Activated T-helper 17 cell treated with anti-CD3 and anti-CD28 coated beads, Interleukin-2, amount 50 U/mL, for 72 hours (primary cell): Measurements from ENCODE around the gene HEYL. TPM values are rescaled to one million over a fixed set of nuclear protein-coding genes. Genes with fewer than 3 reads are reported as not detected.

Experiments
- ATAC-seq: fragments of 150-1000 bp; cut with Tn5 transposase; replicated peaks from 2 replicates; pipeline ENCODE4 v1.10.0; 2021; ENCODE audit warnings: mild to moderate bottlenecking, moderate library complexity
- H3K27ac Mint-ChIP-seq: one replicate; pipeline ENCODE4 v1.8.0; 2022; ENCODE audit warnings: mixed read lengths
- H3K27me3 Mint-ChIP-seq: one replicate; pipeline ENCODE4 v1.8.0; 2022; ENCODE audit warnings: mixed read lengths
- H3K36me3 Mint-ChIP-seq: one replicate; pipeline ENCODE4 v1.8.0; 2022; ENCODE audit warnings: low read depth, mild to moderate bottlenecking, mixed read lengths
- H3K4me1 Mint-ChIP-seq: one replicate; pipeline ENCODE4 v1.8.0; 2022; ENCODE audit warnings: mixed read lengths
- H3K4me3 Mint-ChIP-seq: one replicate; pipeline ENCODE4 v1.8.0; 2022; ENCODE audit warnings: mild to moderate bottlenecking, mixed read lengths
- H3K9me3 Mint-ChIP-seq: one replicate; pipeline ENCODE4 v1.8.0; 2022; ENCODE audit warnings: mixed read lengths
- total RNA-seq, 2 donors: library from RNA; stranded (reverse); gene quantifications; one replicate each; pipeline ENCODE4 v1.2.3, GENCODE V29; 2022

The HEYL gene
- total RNA-seq = under 1 TPM in 1 of 2 donors, not detected in 1; 0.40 TPM

DNA sequence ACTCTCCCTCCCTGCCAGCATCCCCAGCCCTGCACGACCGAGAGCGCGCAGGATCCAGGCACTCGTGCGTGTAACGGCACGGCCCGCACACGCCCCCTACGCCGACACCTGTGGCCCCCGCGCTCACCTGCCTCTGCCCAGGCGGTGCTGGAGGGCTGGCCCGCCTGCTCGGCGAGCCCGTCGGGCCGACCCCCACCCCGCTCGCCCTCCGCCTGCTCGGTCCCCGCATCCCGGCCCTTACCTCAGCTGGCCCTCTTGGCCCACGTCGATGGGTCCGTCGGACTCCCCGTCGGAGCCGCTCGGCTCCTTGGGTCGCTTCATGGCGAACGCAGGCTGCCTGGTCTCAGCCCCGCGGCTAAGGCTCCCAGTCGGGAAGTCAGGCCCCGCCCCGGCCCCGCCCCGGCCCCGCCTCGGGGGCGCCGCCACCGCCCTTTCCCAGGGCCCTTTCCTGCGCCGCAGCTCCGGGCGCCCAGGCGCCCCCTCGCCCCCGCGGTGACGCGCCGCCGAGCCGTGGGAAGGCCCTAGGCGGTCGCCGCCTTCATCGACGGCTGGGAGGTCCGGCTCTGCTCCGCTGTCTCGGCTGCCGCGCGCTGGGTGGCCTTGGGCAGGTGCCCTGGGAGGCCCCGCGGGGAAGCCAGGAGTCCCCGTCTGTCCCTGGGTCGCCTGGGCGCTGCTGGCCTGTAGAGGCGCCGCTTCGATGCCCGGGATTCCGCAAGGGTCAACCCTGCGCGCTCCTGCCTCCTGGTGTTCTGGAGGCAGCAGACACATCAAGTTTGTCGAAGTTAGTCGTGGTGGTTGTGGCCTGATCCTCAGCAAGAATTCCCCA is at the start of gene HEYL:
Gene HEYL, minus strand, starts transcription at position 339 of the 826 bp plus-strand sequence. Its CDS starts 18 bp downstream, at position 321.
- H3K4me3 Mint-ChIP-seq = peak within 1 kb of the TSS; percentile 45
- peaks cover 13% of the 10 kb centered on the region for H3K27me3 Mint-ChIP-seq
- no peaks in the 10 kb centered on the region for H3K9me3 Mint-ChIP-seq
- peak; percentile 97 for ATAC-seq
- H3K4me1 Mint-ChIP-seq = no peaks in the 10 kb centered on the region
- H3K27ac Mint-ChIP-seq = no peak within 1 kb of the TSS
- H3K36me3 Mint-ChIP-seq = no peaks in the 10 kb centered on the region

DNA sequence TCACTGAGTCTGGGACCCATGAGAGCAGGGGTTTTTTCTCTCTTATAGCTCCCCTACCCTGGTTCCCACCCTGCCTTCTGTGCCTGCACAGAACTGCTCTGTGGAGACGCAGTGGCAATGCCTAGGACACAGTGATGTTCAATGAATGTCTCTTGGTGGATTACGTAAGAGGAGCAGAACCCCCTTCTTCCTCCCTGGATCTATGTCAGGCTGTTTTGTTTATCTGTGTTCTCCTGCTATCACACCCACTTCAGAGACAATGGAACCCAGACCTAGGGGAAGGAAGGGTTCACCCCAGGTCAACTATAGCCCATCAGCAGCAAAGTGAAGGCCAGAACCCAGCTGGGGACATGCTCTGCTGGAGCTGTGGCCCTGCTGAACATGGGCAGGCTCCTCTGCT is 49.8 kb upstream of the HEYL start:
- H3K27ac Mint-ChIP-seq = no peak overlapping the region

DNA sequence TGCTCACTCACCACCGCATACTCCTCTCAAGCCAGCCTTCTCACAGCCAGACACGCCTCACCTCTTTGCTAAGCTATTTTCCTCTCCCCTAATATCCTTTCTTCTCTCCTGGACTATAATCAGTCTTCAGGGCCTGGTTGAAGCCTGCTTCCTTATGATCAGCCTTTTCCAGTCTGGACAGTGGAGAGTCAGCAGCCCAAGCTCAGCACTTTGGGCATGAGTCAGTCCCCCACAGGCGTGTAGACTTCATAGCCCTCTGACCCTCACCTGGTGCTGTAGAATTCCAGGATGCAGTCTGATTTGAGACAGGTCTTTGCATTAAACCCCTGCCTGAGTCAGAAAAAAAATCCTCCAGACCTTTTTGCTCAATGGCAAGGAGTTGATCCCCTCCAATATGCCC is 49.3 kb upstream of the HEYL start:
- H3K36me3 Mint-ChIP-seq = no peaks in the 10 kb centered on the region
- H3K27me3 Mint-ChIP-seq = peaks cover 3% of the 10 kb centered on the region
- peaks cover 18% of the 10 kb centered on the region for H3K4me1 Mint-ChIP-seq
- no peak for ATAC-seq
- H3K27ac Mint-ChIP-seq = no peak overlapping the region
- no peaks in the 10 kb centered on the region for H3K9me3 Mint-ChIP-seq
- no peak overlapping the region for H3K4me3 Mint-ChIP-seq

More for the DNA sequence above, 49.8 kb upstream of the HEYL start:
- ATAC-seq = no peak
- Mint-ChIP-seq H3K4me3 (no peak overlapping the region), H3K9me3 (no peaks in the 10 kb centered on the region), H3K36me3 (no peaks in the 10 kb centered on the region), H3K27me3 (peaks cover 3% of the 10 kb centered on the region), H3K4me1 (peaks cover 22% of the 10 kb centered on the region)

DNA sequence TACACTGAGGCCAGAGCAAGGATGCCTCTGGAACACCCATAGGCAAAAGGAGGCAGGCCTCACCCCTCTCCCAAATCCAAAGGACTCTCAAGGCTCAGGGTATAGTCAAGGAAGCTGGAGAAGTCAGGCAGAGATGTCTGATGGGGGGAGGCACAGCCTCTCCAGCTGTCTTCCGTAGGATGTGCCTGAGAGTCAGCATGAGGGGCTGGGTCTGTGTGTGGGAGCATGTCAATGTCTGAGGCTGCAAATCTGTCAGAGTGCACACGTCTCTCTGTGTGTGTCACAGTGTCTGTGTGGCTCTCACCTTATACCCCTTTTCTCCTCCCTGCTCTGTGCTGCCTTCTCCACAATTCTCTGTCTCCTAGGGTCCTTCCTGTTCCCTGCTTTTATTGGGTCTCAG is 47.8 kb upstream of the HEYL start:
- Mint-ChIP-seq H3K4me3 (no peak overlapping the region), H3K27me3 (peaks cover 3% of the 10 kb centered on the region), H3K27ac (no peak overlapping the region), H3K9me3 (no peaks in the 10 kb centered on the region), H3K36me3 (no peaks in the 10 kb centered on the region), H3K4me1 (peaks cover 18% of the 10 kb centered on the region)
- no peak for ATAC-seq

DNA sequence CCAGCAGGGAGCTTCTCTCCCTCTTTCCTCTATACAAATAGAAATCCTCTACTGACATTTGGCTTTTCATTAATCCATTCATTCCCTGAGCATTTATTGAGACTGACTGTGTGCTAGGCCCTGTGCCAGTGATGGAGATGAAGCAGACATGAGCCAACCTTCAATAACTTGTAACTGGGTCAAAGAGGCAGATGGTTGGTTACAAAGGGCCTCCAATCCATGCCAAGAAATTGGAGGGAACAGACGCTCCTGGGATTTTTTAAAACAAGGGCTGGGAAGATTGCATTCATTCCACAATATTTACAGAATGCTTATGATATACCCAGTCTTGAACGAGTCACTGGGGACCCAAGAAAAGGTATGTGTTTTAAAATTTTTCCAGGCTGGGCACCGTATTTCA is 45.6 kb upstream of the HEYL start:
- Mint-ChIP-seq H3K4me1 (peaks cover 22% of the 10 kb centered on the region), H3K27ac (peak overlapping the region; percentile 44), H3K27me3 (peaks cover 3% of the 10 kb centered on the region), H3K4me3 (peak overlapping the region; percentile 68), H3K36me3 (no peaks in the 10 kb centered on the region), H3K9me3 (no peaks in the 10 kb centered on the region)
- no peak for ATAC-seq

DNA sequence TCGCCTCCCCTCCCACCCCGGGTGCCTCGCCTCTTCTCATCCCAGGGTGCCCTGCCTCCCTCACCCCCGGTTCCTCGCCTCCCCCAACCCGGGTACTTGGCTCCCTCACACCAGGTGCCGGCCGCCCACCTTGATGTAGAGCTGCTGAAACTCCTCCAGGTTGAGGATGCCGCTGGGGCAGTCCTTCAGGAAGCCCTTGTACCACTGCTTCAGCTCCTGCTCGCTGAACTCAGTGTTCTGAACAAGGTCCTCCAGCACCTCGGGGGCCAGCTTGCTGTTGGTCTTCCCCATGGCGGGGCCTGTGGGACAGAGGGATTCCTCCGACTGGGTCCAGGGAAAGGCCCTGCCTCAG is 44.8 kb upstream of the HEYL start:
- Mint-ChIP-seq H3K9me3 (no peaks in the 10 kb centered on the region), H3K4me1 (peaks cover 21% of the 10 kb centered on the region), H3K27me3 (peaks cover 3% of the 10 kb centered on the region), H3K36me3 (no peaks in the 10 kb centered on the region), H3K27ac (peak overlapping the region; percentile 44), H3K4me3 (peak overlapping the region; percentile 68)
- no peak for ATAC-seq

DNA sequence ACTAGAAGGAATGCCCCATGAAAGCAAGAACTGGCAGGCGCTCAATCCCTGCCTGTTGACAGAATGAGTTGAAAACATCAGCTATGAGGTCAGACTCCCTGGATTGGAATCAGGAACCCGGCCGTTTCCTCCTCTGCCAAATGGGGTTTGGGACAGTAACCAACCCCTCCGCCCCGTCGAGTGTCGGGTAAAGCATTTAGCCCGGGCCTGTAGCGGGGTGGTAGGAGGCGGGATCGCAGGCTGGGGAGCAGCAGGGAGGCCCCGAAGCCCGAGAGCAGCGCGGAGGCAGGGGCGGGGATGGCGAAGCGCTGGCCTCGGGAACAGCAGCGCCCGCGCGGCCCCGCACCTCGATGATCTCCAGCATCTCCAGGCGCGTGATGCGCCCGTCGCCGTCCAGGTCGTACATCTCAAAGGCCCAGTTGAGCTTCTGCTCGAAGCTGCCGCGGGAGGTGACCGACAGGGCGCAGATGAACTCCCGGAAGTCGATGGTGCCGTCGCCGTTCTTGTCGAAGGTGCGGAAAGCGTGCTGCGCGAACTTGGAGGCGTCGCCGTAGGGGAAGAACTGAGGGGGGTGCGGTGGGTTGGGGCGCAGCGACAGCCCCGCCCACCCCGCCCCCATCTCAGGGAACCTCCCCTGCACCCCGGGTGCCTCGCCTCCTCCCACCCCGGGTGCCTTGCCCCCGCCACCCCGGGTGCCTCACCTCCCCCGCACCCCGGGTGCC is 44.3 kb upstream of the HEYL start:
- Mint-ChIP-seq H3K27ac (no peak overlapping the region), H3K4me1 (peaks cover 21% of the 10 kb centered on the region), H3K36me3 (no peaks in the 10 kb centered on the region), H3K27me3 (peaks cover 3% of the 10 kb centered on the region), H3K4me3 (peak overlapping the region; percentile 68), H3K9me3 (no peaks in the 10 kb centered on the region)
- peak; percentile 65 for ATAC-seq

DNA sequence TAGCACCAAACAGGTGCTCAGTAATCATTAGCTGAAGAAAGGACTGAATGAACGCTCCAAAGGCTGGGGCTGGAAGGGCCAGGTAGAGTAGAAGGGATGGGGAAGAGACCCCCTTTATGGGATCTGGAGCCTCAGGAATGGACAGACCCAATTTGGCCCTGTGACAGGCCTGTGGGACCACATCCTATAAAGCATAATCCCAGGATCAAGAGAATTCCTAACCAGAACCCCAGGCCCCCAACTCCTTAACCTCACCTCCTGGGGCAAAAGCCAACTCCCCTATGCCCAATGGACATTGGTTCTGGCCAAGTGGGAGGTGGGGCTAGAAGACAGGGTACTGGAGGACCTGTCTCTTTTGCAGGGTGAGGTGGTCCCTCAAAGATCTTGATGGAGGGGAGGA is 42.6 kb upstream of the HEYL start:
- Mint-ChIP-seq H3K4me1 (peaks cover 16% of the 10 kb centered on the region), H3K9me3 (no peaks in the 10 kb centered on the region), H3K27ac (no peak overlapping the region), H3K27me3 (peaks cover 3% of the 10 kb centered on the region), H3K36me3 (no peaks in the 10 kb centered on the region), H3K4me3 (no peak overlapping the region)
- no peak for ATAC-seq

DNA sequence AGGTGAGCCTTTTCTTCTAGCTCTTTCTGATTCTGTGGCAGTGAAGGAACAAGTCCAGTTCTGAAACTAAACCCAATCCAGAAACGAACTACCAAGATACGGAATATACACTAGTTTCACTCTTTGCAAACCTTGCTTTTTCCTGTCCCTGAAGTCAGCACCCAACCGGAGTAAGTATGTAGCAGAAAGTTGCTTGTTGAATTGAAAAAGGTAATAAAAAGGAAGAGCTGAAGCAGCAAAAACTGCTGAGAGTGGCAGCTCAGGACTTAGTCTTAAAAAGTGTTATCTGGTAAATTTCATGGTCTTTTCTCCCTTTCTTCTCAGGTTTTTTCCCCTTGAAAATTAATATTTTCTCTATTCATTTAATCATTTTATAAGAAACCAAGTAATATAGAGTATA is 41.9 kb upstream of the HEYL start:
- Mint-ChIP-seq H3K4me1 (peaks cover 16% of the 10 kb centered on the region), H3K4me3 (peak overlapping the region; percentile 42), H3K36me3 (no peaks in the 10 kb centered on the region), H3K27me3 (peaks cover 3% of the 10 kb centered on the region), H3K9me3 (no peaks in the 10 kb centered on the region), H3K27ac (no peak overlapping the region)
- ATAC-seq = no peak

DNA sequence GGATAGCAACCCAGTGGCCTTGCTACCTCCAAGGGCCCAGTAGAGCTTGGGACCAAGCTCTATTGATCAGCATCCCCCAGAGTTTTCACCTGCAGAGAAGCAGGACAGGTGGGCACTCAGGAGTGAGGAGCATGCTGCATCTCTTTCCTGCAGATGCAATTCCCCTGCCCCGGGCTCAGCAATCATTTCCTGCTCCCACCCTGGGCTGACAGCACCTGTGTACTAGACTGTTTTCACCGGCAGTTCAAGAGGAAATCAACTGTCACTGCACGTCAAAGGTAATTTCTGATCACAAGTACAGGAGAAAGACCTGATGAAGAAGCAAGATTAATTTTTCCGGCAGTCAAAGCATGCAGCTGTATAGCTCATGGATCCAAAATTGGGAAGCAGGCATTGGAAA is 41.3 kb upstream of the HEYL start:
- no peak overlapping the region for H3K27ac Mint-ChIP-seq
- ATAC-seq = no peak
- peaks cover 16% of the 10 kb centered on the region for H3K4me1 Mint-ChIP-seq
- peaks cover 3% of the 10 kb centered on the region for H3K27me3 Mint-ChIP-seq
- no peaks in the 10 kb centered on the region for H3K36me3 Mint-ChIP-seq
- H3K4me3 Mint-ChIP-seq = peak overlapping the region; percentile 42
- H3K9me3 Mint-ChIP-seq = no peaks in the 10 kb centered on the region

DNA sequence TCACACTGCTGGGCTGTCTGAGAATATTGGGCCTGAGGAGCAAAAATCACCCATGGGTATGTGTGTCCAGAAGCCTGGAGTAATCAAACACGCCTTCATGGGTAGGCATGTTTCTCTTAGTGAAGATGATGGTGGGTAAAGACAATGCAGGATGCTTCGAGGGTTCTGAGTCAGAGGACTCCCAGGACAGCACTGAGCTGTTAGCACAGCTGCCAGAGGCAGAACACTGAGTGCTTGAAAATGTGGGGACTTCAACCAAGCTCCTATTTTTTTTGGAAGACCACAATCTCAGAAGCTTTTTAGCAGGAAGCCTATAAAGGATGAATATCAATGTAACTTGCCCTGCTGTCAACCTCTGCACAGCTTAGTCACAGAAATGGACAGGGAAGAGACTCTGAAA is 40.4 kb upstream of the HEYL start:
- H3K27ac Mint-ChIP-seq = no peak overlapping the region
- no peak for ATAC-seq
- peaks cover 2% of the 10 kb centered on the region for H3K27me3 Mint-ChIP-seq
- no peaks in the 10 kb centered on the region for H3K9me3 Mint-ChIP-seq
- H3K4me1 Mint-ChIP-seq = peaks cover 14% of the 10 kb centered on the region
- no peaks in the 10 kb centered on the region for H3K36me3 Mint-ChIP-seq
- no peak overlapping the region for H3K4me3 Mint-ChIP-seq

DNA sequence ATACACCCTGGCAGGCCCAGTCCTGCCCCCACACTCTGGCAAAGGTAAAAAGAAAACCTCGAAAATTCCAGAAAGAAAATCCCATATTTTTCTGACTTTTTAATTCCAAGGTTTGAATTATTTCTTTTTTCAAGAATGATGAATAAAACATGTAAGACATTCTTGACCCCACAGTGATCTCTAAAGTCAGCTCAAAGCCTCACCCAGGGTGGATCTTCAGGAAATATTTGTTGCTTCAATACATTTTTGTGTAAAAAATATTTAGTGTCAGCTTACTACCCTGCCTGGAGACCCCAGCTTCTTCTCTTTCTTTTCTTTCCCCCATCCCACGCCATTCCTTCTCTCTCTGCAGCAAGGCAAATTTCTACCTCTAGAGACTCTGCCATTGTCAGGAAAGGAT is 39.4 kb upstream of the HEYL start:
- no peaks in the 10 kb centered on the region for H3K36me3 Mint-ChIP-seq
- H3K9me3 Mint-ChIP-seq = no peaks in the 10 kb centered on the region
- no peak overlapping the region for H3K27ac Mint-ChIP-seq
- H3K4me1 Mint-ChIP-seq = peaks cover 10% of the 10 kb centered on the region
- H3K4me3 Mint-ChIP-seq = no peak overlapping the region
- no peak for ATAC-seq
- H3K27me3 Mint-ChIP-seq = no peaks in the 10 kb centered on the region

DNA sequence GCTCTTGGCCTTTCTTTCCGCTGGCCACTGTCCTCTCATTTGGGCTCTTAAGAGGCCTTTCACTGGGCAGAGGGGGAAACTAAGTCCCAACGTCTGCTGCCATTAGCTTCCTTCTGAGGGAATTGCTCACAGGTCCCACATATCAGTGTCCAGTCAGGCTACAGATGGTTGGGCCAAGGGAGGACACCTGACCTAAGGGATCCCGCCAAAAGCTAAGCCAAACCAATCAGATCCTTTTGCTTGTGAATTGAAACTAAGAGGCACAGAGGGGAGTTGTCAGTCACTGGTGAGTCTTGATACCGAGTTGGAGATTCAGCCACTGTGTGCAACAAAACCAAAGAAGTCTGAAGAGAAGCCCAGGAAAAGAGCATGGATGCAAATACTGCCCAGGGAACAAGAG is 38.2 kb upstream of the HEYL start:
- no peak for ATAC-seq
- Mint-ChIP-seq H3K36me3 (no peaks in the 10 kb centered on the region), H3K9me3 (no peaks in the 10 kb centered on the region), H3K27ac (no peak overlapping the region), H3K27me3 (no peaks in the 10 kb centered on the region), H3K4me1 (peaks cover 10% of the 10 kb centered on the region), H3K4me3 (no peak overlapping the region)

DNA sequence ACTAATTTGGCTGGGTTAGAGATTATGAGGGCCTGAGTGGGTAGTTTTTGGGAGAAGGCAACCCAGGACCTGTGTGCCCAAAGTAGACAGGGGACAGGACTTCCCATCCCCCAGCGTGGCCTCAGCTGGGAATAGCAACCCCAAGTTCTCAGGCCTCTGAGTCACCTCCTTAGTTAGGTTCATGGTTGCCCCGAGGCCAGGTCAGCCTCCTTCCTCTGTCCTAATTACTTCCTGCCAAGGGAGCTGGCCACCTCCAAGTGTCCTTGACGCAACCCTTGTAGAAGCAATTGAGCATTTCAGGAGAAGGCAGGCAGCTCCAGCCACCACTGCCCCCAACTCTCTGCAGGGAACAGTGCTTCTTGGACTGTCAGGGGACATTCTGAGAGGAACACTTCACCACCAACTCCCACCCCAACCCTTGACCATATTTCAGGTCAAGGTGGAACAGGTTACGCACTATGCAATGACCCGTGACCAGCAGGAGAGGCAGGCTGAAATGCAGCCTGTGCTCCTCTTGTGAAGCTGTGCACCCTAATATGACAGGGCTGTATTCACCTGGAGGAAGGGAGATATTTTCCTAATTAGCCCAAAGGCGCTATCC is 37.6 kb upstream of the HEYL start:
- no peak overlapping the region for H3K27ac Mint-ChIP-seq
- no peaks in the 10 kb centered on the region for H3K36me3 Mint-ChIP-seq
- H3K9me3 Mint-ChIP-seq = no peaks in the 10 kb centered on the region
- no peak for ATAC-seq
- H3K4me3 Mint-ChIP-seq = no peak overlapping the region
- H3K27me3 Mint-ChIP-seq = no peaks in the 10 kb centered on the region
- H3K4me1 Mint-ChIP-seq = peaks cover 10% of the 10 kb centered on the region

DNA sequence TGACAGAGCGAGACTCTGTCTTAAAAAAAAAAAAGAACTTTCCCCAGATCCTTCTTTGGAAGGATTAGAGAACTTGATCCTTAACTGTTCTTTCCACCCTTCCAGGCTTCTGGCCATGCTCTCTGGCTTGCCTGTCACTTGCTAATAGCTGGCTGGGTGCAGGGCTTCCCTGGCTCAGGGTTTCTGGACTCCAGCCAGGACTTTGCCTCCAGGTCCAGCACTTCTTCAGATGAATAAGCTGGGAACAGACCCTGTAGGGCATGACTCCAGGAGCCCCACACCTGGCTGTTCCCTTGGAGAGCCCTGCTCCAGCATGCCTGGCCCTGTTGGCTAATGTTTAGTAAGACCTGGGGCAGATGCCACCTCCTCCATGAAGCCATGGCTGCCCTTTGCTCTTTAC is 35.8 kb upstream of the HEYL start:
- Mint-ChIP-seq H3K27me3 (peaks cover 8% of the 10 kb centered on the region), H3K27ac (no peak overlapping the region), H3K36me3 (no peaks in the 10 kb centered on the region), H3K9me3 (no peaks in the 10 kb centered on the region), H3K4me3 (no peak overlapping the region), H3K4me1 (no peaks in the 10 kb centered on the region)
- ATAC-seq = no peak
